ENCODE results near the gene NPAS1.

The NPAS1 gene

DNA sequence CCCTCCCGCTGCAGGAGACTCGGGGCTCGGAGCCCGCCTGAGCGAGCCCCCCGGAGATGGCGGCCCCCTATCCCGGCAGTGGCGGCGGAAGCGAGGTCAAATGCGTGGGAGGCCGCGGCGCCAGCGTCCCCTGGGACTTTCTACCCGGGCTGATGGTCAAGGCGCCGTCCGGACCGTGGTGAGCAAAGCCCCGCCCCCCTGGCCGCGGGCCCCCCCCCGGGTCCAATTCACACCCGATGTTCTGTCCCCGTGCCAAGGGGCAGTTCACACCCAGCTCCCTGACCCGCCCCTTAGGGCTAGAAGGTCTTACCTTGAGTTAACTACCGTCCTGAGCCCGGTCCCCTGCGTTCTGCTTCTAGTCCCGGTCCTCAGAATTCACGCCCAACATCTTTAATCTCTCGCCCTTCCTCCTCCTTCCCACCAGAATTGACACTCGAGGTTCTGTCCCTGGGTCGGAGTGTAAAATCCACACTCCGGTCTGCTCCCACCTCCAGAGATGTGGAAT is 1.4 kb downstream of the NPAS1 start:
- Mint-ChIP-seq H3K36me3 (peaks cover 0 to 1% of the 10 kb centered on the region in 2 donors), H3K27ac (no peak overlapping the region), H3K9me3 (no peaks in the 10 kb centered on the region), H3K4me1 (peaks cover 12 to 29% of the 10 kb centered on the region in 2 donors), H3K4me3 (peak overlapping the region; percentile 58 to 65), H3K27me3 (peaks cover 43 to 64% of the 10 kb centered on the region in 2 donors)
- ATAC-seq (replicated peaks) (peak; percentile 46 to 59), DNase-seq (no peak)

DNA sequence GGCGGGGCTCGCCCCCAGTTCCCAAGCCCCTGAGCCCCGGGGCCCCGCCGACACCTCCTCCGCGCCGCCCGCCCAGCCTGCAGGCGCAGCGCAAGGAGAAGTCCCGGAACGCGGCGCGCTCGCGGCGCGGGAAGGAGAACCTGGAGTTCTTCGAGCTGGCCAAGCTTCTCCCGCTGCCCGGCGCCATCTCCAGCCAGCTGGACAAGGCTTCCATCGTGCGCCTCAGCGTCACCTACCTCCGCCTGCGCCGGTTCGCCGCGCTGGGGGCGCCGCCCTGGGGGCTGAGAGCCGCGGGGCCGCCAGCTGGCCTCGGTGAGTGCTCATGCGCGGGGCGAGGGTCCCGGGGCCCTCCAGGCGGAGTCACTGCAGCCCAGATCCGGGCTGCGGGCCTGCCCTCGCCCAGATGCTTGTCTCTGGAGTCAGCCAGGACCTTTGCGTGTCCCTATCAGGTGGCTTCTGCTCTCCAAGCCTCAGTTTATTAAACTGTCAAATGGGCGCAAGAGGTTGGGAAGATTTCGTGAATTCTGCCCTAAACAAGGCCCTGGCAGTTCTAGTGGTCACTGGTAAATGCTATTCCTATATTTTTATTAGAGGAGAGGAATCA is 2.0 kb downstream of the NPAS1 start:
- ATAC-seq (replicated peaks) (no peak), DNase-seq (no peak)
- no peaks in the 10 kb centered on the region for H3K9me3 Mint-ChIP-seq
- peaks cover 47 to 67% of the 10 kb centered on the region in 2 donors for H3K27me3 Mint-ChIP-seq
- H3K4me1 Mint-ChIP-seq = peaks cover 12 to 29% of the 10 kb centered on the region in 2 donors
- no peak overlapping the region for H3K27ac Mint-ChIP-seq
- H3K4me3 Mint-ChIP-seq = peak overlapping the region; percentile 58 to 65
- peaks cover 0 to 3% of the 10 kb centered on the region in 2 donors for H3K36me3 Mint-ChIP-seq

DNA sequence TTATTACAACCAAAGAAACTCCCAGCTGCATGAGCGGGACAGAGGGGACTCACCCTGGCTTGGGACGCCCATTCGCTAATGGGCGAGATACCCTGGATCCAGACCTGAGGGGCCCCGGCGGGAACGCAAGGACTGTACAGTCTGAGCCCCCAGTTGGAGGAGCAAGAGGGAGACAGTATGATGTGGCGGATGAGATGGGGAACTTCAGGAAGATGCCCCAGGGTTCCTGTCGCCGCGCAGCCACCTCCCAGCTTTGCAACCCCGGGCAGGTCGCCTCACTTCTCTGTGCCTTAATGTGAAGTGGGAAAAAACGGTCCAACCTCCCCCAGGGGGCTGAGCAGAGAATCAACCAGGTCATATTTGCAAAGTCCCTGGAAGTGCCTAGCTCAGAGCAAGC is 2.5 kb downstream of the NPAS1 start:
- H3K27me3 Mint-ChIP-seq = peaks cover 52 to 67% of the 10 kb centered on the region in 2 donors
- no peak overlapping the region for H3K27ac Mint-ChIP-seq
- peaks cover 12 to 29% of the 10 kb centered on the region in 2 donors for H3K4me1 Mint-ChIP-seq
- ATAC-seq (replicated peaks) (no peak), DNase-seq (no peak)
- no peaks in the 10 kb centered on the region for H3K9me3 Mint-ChIP-seq
- H3K36me3 Mint-ChIP-seq = peaks cover 0 to 3% of the 10 kb centered on the region in 2 donors
- H3K4me3 Mint-ChIP-seq = no peak overlapping the region

DNA sequence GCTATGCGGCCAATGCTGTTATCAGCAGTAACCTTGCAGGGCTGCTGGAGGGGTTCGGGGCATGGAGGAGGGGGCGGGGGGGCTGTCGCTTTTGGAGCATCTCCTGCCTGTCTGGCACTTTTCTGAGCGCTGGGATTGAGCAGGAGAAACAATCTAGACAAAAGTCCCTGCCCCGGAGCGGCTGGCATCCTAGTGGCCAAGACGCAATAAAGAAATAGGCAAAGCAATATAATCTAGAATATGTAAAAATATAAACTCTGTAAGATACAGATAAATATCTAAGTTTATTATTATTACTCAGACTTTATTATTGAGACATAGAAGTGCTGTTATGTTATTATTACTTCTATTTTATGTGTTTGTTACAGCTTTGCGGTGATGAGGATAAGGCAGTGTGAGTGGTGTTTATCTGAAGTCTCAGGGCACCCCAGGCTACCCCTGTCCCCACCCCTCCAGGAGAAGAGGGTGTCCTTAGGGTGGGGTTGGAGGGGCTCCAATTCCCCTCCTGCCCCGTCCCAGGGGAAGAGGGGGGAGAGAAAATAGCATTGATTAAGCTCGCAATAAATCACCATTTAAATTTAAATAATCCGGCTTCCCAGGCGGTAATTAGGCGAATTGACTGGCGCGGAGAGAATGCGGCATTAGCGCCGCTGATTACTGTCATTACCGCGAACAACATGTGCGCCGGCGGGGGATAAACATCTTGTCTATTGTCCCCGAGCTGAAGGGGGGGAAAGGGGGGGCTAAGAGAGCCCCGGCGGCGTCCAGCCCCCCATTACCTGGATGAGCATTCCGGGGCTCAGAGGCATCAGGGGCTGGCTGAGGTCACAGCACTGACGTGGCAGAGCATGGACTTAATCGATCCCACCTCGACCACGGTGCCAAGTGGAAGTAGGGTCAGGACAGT is 3.2 kb downstream of the NPAS1 start:
- DNase-seq = no peak
- H3K36me3 Mint-ChIP-seq = peaks cover 0 to 3% of the 10 kb centered on the region in 2 donors

DNA sequence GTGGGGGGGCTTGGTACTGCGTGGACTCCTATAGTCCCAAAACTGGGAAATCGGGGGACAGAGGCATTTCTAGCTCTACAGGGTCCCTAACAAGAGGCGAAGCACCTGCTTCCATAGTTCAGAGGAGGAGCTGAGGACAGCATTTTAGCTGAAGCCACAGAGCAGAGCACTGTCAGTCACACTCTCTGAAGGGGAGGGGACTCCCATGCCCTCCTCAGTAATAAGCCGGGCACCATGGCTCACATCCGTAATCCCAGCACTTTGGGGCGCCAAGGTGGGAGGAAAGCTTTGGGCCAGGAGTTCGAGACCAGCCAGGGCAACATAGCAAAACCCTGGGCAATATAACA is 3.8 kb downstream of the NPAS1 start:
- no peak for DNase-seq
- no peak overlapping the region for H3K27ac Mint-ChIP-seq
- ATAC-seq (replicated peaks) = no peak
- H3K9me3 Mint-ChIP-seq = no peaks in the 10 kb centered on the region
- H3K4me1 Mint-ChIP-seq = peaks cover 12 to 29% of the 10 kb centered on the region in 2 donors
- peaks cover 63 to 78% of the 10 kb centered on the region in 2 donors for H3K27me3 Mint-ChIP-seq
- H3K36me3 Mint-ChIP-seq = peaks cover 0 to 3% of the 10 kb centered on the region in 2 donors
- no peak overlapping the region for H3K4me3 Mint-ChIP-seq

More for the DNA sequence above, 3.2 kb downstream of the NPAS1 start:
- peaks cover 58 to 74% of the 10 kb centered on the region in 2 donors for H3K27me3 Mint-ChIP-seq
- H3K27ac Mint-ChIP-seq = no peak overlapping the region
- peaks cover 12 to 29% of the 10 kb centered on the region in 2 donors for H3K4me1 Mint-ChIP-seq
- no peaks in the 10 kb centered on the region for H3K9me3 Mint-ChIP-seq
- H3K4me3 Mint-ChIP-seq = no peak overlapping the region
- no peak for ATAC-seq (replicated peaks)

DNA sequence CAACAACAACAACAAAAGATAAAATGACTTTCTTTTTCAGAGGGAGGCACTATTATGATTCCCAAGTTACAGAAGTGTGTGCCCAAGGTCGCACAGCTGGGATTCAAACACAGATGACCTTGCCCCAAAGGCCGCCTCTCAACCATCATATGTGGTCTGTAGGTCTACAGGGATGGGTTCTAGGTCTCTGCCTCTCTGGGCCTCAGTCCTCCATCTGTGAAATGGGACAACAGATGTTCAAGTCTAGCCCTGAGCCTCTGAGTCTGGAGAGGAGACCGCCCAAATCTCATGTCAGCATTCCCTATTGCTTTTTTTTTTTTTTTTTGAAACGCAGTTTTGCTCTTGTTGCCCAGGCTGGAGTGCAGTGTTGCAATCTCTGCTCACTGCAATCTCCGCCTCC is 4.9 kb downstream of the NPAS1 start:
- ATAC-seq (replicated peaks) (no peak), DNase-seq (no peak)
- Mint-ChIP-seq H3K4me1 (peaks cover 12 to 24% of the 10 kb centered on the region in 2 donors), H3K27me3 (peaks cover 59 to 79% of the 10 kb centered on the region in 2 donors), H3K36me3 (peaks cover 0 to 3% of the 10 kb centered on the region in 2 donors), H3K9me3 (no peaks in the 10 kb centered on the region), H3K27ac (no peak overlapping the region), H3K4me3 (no peak overlapping the region)

DNA sequence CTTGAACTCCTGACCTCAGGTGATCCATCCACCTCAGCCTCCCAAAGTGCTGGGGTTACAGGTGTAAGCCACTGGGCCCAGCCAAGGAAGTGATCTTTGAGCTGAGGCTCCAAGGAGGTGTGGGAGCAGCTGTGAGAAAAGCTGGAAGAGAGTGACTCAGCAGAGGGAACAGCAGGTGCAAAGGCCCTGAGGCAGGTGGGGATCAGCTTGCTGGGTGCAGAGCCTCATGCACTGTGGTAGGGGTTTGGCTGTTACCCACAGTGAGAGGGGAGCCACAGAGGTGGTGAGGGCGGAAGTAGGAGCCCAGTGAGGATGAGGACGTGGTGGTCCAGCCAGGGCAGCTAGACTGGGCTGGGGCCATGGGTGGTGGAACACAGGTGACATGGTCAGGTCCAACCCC is 6.5 kb downstream of the NPAS1 start:
- no peak overlapping the region for H3K27ac Mint-ChIP-seq
- H3K9me3 Mint-ChIP-seq = no peaks in the 10 kb centered on the region
- ATAC-seq (replicated peaks) (no peak), DNase-seq (no peak)
- H3K4me3 Mint-ChIP-seq = no peak overlapping the region
- H3K27me3 Mint-ChIP-seq = peaks cover 62 to 82% of the 10 kb centered on the region in 2 donors
- H3K4me1 Mint-ChIP-seq = peaks cover 6 to 13% of the 10 kb centered on the region in 2 donors
- peaks cover 0 to 3% of the 10 kb centered on the region in 2 donors for H3K36me3 Mint-ChIP-seq

DNA sequence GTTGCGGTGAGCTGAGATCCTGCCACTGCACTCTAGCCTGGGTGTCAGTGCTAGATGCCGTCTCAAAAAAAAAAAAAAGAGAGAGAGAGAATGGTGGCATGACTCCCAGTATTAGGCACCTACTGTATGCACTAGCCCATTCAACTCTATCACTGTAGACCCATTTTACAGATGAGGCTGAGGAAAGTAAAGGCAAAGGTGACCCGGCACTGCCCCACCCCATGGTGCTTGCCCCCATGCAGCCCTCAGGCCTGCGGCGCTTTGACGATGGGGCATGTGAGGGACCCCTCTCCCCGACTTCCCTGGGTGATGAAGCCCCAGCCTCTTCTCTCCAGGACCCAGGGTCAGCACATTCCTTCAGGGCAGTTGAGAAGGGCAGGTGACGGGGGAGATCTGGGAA is 7.3 kb downstream of the NPAS1 start:
- peaks cover 0 to 3% of the 10 kb centered on the region in 2 donors for H3K36me3 Mint-ChIP-seq
- no peaks in the 10 kb centered on the region for H3K9me3 Mint-ChIP-seq
- no peak overlapping the region for H3K4me3 Mint-ChIP-seq
- no peak for DNase-seq
- no peak overlapping the region for H3K27ac Mint-ChIP-seq
- peaks cover 4 to 8% of the 10 kb centered on the region in 2 donors for H3K4me1 Mint-ChIP-seq
- no peak for ATAC-seq (replicated peaks)
- H3K27me3 Mint-ChIP-seq = peaks cover 61 to 82% of the 10 kb centered on the region in 2 donors

DNA sequence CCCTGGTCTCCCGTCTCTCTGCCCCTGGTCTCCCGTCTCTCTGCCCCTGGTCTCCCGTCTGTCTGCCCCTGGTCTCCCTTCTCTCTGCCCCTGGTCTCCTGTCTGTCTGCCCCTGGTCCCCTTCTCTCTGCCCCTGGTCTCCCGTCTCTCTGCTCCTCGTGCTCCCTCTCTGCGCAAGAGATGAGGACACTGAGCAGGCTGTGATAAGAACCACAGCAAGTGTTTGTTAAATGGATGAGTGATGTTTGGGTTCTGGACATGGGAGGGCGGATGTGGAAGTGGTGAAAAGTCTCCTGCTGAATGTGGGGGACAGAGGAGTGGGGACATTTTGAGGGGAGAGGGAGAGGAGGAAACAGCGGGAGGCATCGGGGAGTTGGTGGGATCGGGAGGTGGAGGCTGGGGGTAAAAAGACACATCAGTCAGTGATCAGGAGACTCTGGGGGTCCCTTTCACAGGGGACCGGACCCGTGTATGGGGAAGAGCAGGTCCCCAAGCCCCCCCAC is 8.0 kb downstream of the NPAS1 start:
- DNase-seq = no peak
- Mint-ChIP-seq H3K27me3 (peaks cover 64 to 81% of the 10 kb centered on the region in 2 donors), H3K4me3 (no peak overlapping the region), H3K27ac (no peak overlapping the region), H3K9me3 (no peaks in the 10 kb centered on the region), H3K36me3 (peaks cover 0 to 3% of the 10 kb centered on the region in 2 donors), H3K4me1 (peaks cover 9 to 16% of the 10 kb centered on the region in 2 donors)
- ATAC-seq (replicated peaks) = no peak

DNA sequence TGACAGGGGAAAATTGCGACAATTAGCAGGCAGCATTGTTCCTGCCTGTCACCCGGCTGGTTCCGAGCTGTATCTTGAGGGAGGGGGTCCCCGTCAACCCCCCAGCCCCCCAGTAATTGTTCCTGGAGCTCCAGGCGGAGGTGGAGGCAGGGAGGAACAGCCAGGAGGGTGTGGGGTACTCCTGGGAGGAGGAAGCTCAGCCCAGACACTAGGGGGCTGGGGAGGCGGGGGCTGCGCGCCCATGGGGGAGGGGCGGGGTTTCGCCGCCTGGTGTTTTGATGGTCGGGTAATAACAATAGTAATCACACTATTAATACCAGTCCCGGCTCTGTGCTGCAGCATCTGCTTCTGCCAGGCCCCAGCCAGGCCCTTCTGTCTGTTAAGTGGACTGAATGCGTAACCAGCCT is 8.6 kb downstream of the NPAS1 start:
- ATAC-seq (replicated peaks) (no peak), DNase-seq (no peak)
- Mint-ChIP-seq H3K27me3 (peaks cover 60 to 76% of the 10 kb centered on the region in 2 donors), H3K9me3 (no peaks in the 10 kb centered on the region), H3K4me1 (peaks cover 7 to 12% of the 10 kb centered on the region in 2 donors), H3K36me3 (peaks cover 0 to 3% of the 10 kb centered on the region in 2 donors), H3K4me3 (no peak overlapping the region), H3K27ac (no peak overlapping the region)

DNA sequence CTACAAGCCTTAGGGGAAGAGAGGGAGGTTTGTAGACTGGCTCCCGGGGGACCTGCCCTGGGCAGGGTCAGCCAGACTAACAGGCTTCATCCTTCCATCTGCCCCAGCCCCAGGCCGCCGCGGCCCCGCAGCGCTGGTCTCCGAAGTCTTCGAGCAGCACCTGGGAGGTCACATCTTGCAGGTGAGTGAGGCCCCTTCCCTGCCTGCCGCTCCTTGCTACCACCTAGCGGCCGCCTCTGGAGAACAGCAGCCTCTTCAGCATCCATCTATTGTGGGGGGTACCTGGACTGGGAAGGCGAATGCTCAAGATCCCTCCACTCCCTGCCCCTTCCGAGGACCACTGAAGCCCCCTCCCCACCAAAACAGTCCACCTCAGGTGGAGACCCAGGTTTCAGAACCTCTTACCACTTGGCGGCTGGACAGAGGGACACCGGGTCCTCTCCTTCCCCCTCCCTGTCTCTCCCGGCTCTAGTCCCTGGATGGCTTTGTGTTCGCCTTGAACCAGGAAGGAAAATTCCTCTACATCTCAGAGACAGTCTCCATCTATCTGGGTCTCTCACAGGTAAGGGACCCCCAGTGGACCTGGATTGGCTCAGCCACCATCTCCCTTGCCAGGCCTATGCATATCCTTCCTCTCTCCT is 12.7 kb downstream of the NPAS1 start:
- Mint-ChIP-seq H3K9me3 (no peaks in the 10 kb centered on the region), H3K4me1 (peaks cover 20 to 28% of the 10 kb centered on the region in 2 donors), H3K4me3 (no peak overlapping the region), H3K27me3 (peaks cover 36 to 46% of the 10 kb centered on the region in 2 donors), H3K27ac (no peak overlapping the region), H3K36me3 (no peaks in the 10 kb centered on the region)
- peak; percentile 44 to 46 for ATAC-seq (replicated peaks)
- no peak for DNase-seq

DNA sequence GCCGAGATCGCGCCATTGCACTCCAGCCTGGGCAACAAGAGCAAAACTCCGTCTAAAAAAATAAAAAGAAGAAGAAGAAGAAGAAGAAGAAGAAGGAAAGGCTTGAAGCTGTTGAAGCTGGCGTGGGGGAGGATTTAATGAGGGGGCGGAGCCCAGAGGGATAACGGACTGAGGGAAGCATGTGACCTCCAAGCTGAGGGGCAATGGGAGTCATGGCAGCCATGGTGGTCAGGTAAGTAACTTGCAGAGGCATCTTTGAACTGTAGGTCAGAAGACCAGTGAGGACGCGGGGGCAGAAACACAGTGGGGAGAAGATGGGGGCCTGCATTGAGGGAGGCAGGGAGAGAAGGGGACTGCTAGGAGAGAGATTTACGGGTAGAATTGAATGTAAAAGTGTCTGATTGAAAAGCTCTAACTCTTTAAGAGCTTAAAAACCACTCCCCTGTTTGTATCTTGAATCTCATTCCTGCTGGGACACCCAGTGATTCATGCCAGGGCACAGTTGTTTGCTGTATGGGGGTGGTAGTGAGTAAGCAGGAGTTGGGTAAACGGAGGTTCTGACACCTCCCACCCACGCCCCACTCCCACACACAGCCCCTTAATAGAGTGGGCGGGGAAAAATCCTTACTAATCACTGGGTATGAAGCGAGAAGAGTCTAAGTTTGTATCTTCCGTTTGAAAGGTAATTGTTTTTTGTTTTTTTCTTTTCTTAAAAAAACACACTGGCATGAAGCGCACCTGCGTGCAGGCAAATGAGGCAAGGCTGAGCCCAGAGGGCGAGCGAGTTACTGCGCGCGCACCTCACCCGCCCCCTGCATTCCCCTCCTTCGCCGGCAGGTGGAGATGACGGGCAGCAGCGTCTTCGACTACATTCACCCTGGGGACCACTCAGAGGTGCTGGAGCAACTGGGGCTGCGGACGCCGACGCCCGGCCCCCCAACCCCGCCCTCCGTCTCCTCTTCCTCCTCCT is 15.8 kb downstream of the NPAS1 start:
- DNase-seq (peak; percentile 92), ATAC-seq (replicated peaks) (peak; percentile 94 to 96)
- H3K9me3 Mint-ChIP-seq = no peaks in the 10 kb centered on the region
- H3K4me1 Mint-ChIP-seq = peaks cover 20 to 28% of the 10 kb centered on the region in 2 donors
- H3K27ac Mint-ChIP-seq = peak overlapping the region; percentile 90
- H3K27me3 Mint-ChIP-seq = peaks cover 15 to 17% of the 10 kb centered on the region in 2 donors
- H3K36me3 Mint-ChIP-seq = peaks cover 2 to 4% of the 10 kb centered on the region in 2 donors
- H3K4me3 Mint-ChIP-seq = peak overlapping the region; percentile 79 to 95

DNA sequence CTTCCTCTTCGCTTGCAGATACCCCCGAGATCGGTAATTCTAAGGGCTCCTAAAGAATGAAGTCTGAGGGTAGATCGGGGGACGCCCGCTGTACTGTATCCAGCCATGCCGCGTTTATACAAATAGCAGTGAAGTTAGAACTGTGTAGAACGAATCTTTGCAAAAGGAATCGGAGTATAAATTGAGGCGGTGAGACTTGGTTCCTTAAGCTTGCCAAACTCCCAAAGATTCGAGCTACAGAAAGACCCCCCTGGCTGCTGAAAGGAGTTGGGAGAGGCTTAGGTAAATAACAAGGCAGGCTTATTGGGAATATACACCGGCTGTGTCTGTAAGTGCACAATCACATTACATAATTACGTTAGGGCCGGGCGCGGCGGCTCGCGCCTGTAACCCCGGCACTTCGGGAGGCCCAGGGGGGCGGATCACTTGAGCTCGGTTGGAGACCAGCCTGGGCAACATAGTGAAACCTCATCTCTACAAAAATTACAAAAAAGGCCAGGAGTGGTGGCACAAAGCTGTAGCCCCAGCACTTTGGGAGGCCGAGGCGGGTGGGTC is 16.5 kb downstream of the NPAS1 start:
- ATAC-seq (replicated peaks) (peak; percentile 61 to 65), DNase-seq (no peak)
- H3K4me3 Mint-ChIP-seq = peak overlapping the region; percentile 79 to 95
- peaks cover 3 to 8% of the 10 kb centered on the region in 2 donors for H3K36me3 Mint-ChIP-seq
- H3K27ac Mint-ChIP-seq = peak overlapping the region; percentile 90
- peaks cover 10 to 11% of the 10 kb centered on the region in 2 donors for H3K27me3 Mint-ChIP-seq
- peaks cover 20 to 28% of the 10 kb centered on the region in 2 donors for H3K4me1 Mint-ChIP-seq
- no peaks in the 10 kb centered on the region for H3K9me3 Mint-ChIP-seq

Data from stimulated activated naive B cell treated with anti-CD40 and anti-IgM and Interleukin-4, amounts not matched to agents 10 μg/mL and 1 μg/mL and 100 μg/mL, for 72 hours (primary cell).